ENCODE results near the gene ISCA1. TPM values are rescaled to one million over a fixed set of nuclear protein-coding genes. Genes with fewer than 3 reads are reported as not detected.

ISCA1 gene
- polyA plus RNA-seq, 1 experiment: 15.6 TPM

DNA sequence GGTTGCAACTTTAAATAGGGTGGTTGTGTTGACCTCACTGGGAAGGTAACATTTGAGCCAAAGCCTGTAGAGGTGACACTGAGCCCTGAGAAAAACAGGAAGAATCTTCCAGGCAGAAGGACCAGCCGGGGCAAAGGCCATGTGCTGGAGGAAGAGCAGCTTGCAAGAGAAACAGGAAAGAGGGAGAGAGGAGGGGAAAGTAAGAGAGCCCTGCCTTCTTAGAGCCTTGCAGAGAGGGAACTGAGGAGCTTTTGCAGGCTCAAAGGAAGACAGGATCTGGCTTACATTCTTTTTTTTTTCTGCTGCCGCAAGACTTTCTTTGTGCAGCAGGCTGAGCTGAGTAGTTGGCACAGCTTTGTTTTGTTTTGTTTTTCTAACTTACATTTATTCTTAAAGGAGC is 40.3 kb downstream of the ISCA1 start:
- TF ChIP-seq, protein P1, sequence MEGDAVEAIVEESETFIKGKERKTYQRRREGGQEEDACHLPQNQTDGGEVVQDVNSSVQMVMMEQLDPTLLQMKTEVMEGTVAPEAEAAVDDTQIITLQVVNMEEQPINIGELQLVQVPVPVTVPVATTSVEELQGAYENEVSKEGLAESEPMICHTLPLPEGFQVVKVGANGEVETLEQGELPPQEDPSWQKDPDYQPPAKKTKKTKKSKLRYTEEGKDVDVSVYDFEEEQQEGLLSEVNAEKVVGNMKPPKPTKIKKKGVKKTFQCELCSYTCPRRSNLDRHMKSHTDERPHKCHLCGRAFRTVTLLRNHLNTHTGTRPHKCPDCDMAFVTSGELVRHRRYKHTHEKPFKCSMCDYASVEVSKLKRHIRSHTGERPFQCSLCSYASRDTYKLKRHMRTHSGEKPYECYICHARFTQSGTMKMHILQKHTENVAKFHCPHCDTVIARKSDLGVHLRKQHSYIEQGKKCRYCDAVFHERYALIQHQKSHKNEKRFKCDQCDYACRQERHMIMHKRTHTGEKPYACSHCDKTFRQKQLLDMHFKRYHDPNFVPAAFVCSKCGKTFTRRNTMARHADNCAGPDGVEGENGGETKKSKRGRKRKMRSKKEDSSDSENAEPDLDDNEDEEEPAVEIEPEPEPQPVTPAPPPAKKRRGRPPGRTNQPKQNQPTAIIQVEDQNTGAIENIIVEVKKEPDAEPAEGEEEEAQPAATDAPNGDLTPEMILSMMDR (IDR thresholded peaks at IDR 0.05; ENCODE audit: insufficient read depth, low read depth, low read length): no peak
- H3K27me3 ChIP-seq (ENCODE audit: control insufficient read depth, insufficient read depth, low read length): no peaks in the 10 kb centered on the region
- H3K4me3 ChIP-seq (ENCODE audit: low read depth, low read length): no peak overlapping the region
- CTCF ChIA-PET: no interaction called here
- no peaks in the 10 kb centered on the region for H3K36me3 ChIP-seq (ENCODE audit: control insufficient read depth, insufficient read depth, low read length)
- no peak for DNase-seq (ENCODE audit: low read depth)
- POLR2A ChIA-PET: interaction anchor here (0.7 kb wide), 1 partner anchor 31 kb away, joined by 3 read pairs; no protein-coding TSS in a partner anchor

DNA sequence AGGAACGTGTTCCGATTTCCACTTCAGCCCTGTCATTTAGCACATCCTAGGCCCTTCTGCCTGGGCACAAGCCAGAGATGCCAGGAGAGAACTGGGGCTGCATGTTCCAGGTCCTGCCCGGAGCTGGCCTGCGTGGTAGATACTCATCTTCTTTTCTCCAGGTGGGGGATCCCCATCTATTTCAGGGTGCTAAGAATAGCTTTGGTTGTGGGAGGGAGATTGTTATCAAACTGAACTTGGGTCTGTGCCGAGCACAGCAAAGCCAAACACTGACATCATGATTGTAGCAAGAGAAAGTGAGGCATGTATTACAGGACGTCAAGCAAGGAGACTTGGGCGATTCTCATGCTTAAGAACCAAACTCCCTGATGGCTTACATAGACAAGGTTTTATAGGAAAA is 41.1 kb downstream of the ISCA1 start:
- TF ChIP-seq, protein P1 (IDR thresholded peaks at IDR 0.05; ENCODE audit: insufficient read depth, low read depth, low read length): no peak
- no peaks in the 10 kb centered on the region for H3K36me3 ChIP-seq (ENCODE audit: control insufficient read depth, insufficient read depth, low read length)
- H3K4me3 ChIP-seq (ENCODE audit: low read depth, low read length): no peak overlapping the region
- DNase-seq (ENCODE audit: low read depth): no peak
- ChIA-PET POLR2A (no interaction called here), CTCF (interaction anchor here (3.7 kb wide), 1 partner anchor 39 kb away, joined by 11 read pairs; no protein-coding TSS in a partner anchor)
- H3K27me3 ChIP-seq (ENCODE audit: control insufficient read depth, insufficient read depth, low read length): no peaks in the 10 kb centered on the region

DNA sequence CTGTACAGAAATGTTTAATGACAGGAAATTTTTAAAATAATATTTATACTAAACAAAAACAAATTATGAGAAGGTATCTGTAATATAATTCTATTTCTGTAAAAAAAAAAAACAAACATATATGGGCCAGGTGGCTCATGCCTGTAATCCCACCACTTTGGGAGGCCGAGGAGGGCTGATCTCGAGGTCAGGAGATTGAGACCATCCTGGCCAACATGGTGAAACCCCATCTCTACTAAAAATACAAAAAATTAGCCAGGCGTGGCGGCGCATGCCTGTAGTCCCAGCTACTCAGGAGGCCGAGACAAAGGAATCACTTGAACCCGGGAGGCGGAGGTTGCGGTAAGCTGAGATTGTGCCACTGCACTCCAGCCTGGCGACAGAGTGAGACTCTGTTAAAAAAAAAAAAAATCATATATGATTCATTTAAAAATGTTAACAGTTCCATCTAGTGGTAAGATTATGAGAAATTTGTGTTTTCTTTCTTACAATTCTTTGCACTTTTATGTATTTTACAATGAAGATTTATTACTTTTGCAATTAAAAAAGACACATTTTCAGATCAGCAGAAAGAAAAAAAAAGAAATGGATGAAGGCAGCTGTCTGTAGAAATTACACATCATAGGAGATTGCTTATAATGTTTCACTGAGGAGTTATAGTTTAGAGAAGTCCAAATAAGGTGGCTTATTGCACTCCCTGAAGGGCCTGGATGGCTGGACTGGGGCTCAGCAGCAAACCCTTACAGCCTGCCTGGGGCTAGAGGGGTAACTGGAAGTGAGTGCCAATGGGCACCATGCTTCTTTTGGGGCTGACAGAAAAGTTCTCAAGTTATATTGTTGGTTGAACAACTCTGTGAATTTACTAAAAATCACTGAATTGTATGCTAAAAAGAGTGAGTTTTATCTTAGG is 43.2 kb downstream of the ISCA1 start:
- no peak for DNase-seq (ENCODE audit: low read depth)
- ChIA-PET POLR2A (no interaction called here), CTCF (interaction anchor here (0.7 to 3.7 kb wide), 3 partner anchors 12 to 36 kb away, joined by 3 to 11 read pairs (median 3); no protein-coding TSS in a partner anchor)
- H3K4me3 ChIP-seq (ENCODE audit: low read depth, low read length): no peak overlapping the region
- H3K36me3 ChIP-seq (ENCODE audit: control insufficient read depth, insufficient read depth, low read length): no peaks in the 10 kb centered on the region
- TF ChIP-seq, protein P1 (IDR thresholded peaks at IDR 0.05; ENCODE audit: insufficient read depth, low read depth, low read length): no peak
- no peaks in the 10 kb centered on the region for H3K27me3 ChIP-seq (ENCODE audit: control insufficient read depth, insufficient read depth, low read length)

DNA sequence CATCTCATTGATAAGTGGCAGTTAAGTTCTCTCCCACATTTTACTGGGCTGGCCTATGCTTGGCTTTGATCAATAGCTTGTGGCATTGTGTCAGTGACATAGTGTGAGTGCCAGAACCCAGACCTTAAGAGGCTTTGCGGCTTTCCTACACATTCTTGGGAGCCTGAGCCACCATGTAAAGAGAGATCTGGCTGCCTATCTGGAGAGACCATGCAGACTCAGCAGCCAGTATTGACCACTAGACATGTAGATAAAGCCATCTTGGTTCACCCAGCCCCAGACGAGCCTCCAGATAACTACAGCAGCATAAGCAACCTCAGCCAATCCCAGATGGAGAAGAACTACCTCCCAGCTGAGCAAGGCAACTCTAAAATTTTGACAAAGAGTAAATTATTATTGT is 51.5 kb downstream of the ISCA1 start:
- Histone ChIP-seq H3K4me3 (ENCODE audit: low read depth, low read length) (no peak overlapping the region), H3K27me3 (ENCODE audit: control insufficient read depth, insufficient read depth, low read length) (no peaks in the 10 kb centered on the region), H3K36me3 (ENCODE audit: control insufficient read depth, insufficient read depth, low read length) (no peaks in the 10 kb centered on the region)
- TF ChIP-seq, protein P1 (IDR thresholded peaks at IDR 0.05; ENCODE audit: insufficient read depth, low read depth, low read length): no peak
- ChIA-PET CTCF (interaction anchor here (0.9 kb wide), 1 partner anchor 29 kb away, joined by 3 read pairs; no protein-coding TSS in a partner anchor), POLR2A (no interaction called here)
- no peak for DNase-seq (ENCODE audit: low read depth)

DNA sequence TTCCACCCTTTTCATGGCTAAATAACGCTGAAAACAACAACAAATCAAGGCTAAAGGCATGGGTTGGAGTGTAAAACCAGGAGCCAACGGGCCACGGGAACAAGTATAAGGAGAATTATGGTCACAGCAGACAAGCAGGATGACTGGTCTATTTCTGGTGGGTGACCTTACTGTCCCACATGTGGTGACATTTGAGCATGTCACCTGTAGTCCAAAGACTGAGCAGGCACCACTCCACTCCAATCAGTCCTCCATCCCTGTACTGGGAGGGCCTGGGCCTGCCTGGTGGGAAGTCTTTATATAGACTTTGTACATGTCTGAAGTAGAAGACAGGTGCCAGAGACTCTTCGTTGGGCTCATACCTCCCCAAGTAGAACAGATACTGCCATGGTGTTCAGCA is 59.7 kb downstream of the ISCA1 start:
- DNase-seq (ENCODE audit: low read depth): no peak
- no peak overlapping the region for H3K4me3 ChIP-seq (ENCODE audit: low read depth, low read length)
- CTCF ChIA-PET: interaction anchor here (1.2 kb wide), 1 partner anchor 21 kb away, joined by 6 read pairs; no protein-coding TSS in a partner anchor
- TF ChIP-seq, protein P1 (IDR thresholded peaks at IDR 0.05; ENCODE audit: insufficient read depth, low read depth, low read length): no peak
- no peaks in the 10 kb centered on the region for H3K27me3 ChIP-seq (ENCODE audit: control insufficient read depth, insufficient read depth, low read length)
- POLR2A ChIA-PET: no interaction called here
- H3K36me3 ChIP-seq (ENCODE audit: control insufficient read depth, insufficient read depth, low read length): no peaks in the 10 kb centered on the region
